Right lobe of liver (tissue), 6 donors: Measurements from ENCODE around the gene FKBP5. TPM values are rescaled to one million over a fixed set of nuclear protein-coding genes. Genes with fewer than 3 reads are reported as not detected.
"Not testable (repeated sequence)": the region's sequence is repeated elsewhere in the genome, so short reads cannot be mapped to it uniquely, and the experiment has no call there.

ENCODE experiments used
- ATAC-seq, 4 donors: fragments of 200-7000 bp; cut with Tn5 transposase; one replicate each; pipeline ENCODE4 v1.9.1; 2020; ENCODE audit warnings: mild to moderate bottlenecking in 4 of 4, moderate library complexity in 4 of 4
- DNase-seq, 3 donors: peaks; one replicate each; pipeline ENCODE4 v3.0.0-alpha.2; 2020
- H3K27ac ChIP-seq, 3 donors: fragments of 200-600 bp; one replicate each; pipeline ENCODE4 v1.8.0; 2022
- H3K27me3 ChIP-seq, 2 donors: fragments of 200-600 bp; one replicate each; pipeline ENCODE4 v1.8.0; 2022
- H3K36me3 ChIP-seq, 4 donors: fragments of 200-600 bp; sonication (generic) in 1 of 4; one replicate each; pipeline versions ENCODE4 v1.5.1 to v1.8.0; 2017 to 2022; ENCODE audit warnings: control low read depth in 1 of 4
- H3K4me1 ChIP-seq, 4 donors: fragments of 200-600 bp; sonication (generic) in 1 of 4; one replicate each; pipeline versions ENCODE4 v1.5.1 to v1.8.0; 2017 to 2022; ENCODE audit warnings: control low read depth in 1 of 4
- H3K4me3 ChIP-seq, 3 donors: fragments of 200-600 bp; one replicate each; pipeline ENCODE4 v1.8.0; 2022
- H3K9me3 ChIP-seq, 4 donors: fragments of 200-600 bp; sonication (generic) in 1 of 4; one replicate each; pipeline versions ENCODE4 v1.5.1 to v1.8.0; 2017 to 2022; ENCODE audit warnings: control low read depth in 1 of 4
- CTCF ChIP-seq, 4 donors: fragments of 200-600 bp in 3 of 4; fragments of 450-650 bp in 1 of 4; IDR thresholded peaks; one replicate each; pipeline versions ENCODE4 v1.5.1 to v1.8.0; 2016 to 2022; ENCODE audit warnings: antibody characterized with exemption in 4 of 4, mild to moderate bottlenecking in 2 of 4
- POLR2A ChIP-seq: fragments of 450-650 bp; IDR thresholded peaks from one replicate; pipeline ENCODE4 v1.6.1; 2017; ENCODE audit warnings: antibody characterized with exemption, mild to moderate bottlenecking
- WGBS: methylation state at CpG from one replicate; pipeline ENCODE4 v1.1.6; 2018; ENCODE audit warnings: low coverage, low lambda C conversion rate; ENCODE audit not compliant: insufficient coverage; ENCODE audit errors: missing lambda C conversion rate; 5-methylcytosine and 5-hydroxymethylcytosine counted together
- intact Hi-C, 2 donors: fragments of 100-400 bp; cut with DNase I; formaldehyde crosslinking; loops; one replicate each; pipeline versions ENCODE4 v1.11.2 to v1.14.1; 2022
- total RNA-seq, 6 experiments: library from RNA; depleted of rRNA in 2 of 6; stranded (reverse); fragments of >200 nt in 2 of 6; fragmentation: NEBNext Ultra II Directional in 3 of 6; extraction: Animal tissue kit (Norgen Biotek cat#: 25700) in 3 of 6; gene quantifications; one replicate each; pipeline versions ENCODE4 v1.1.0 to v1.2.4, GENCODE V29; 2016 to 2023
- donor health status: DM: no; HTN: yes; CAD: no.
- donor health status: DM: no; HTN: no; CAD: no.
- donor health status: DM: no; HTN: no; CAD: no.
- donor health status: DM: no; HTN: yes; CAD: no.
- donor health status: DM: no; HTN: yes; CAD: no.

The FKBP5 gene
- total RNA-seq, 6 experiments from 2014 or later = 36.1 to 387 (median 111) TPM

- ATAC-seq (no peak), DNase-seq (no peak)
- no peak for TF ChIP-seq CTCF (IDR thresholded peaks at IDR 0.05)
- no peak for TF ChIP-seq POLR2A
- intact Hi-C loops = no loop called here
- Histone ChIP-seq H3K4me1 (no peaks in the 10 kb centered on the region), H3K27ac (no peak overlapping the region), H3K27me3 (no peaks in the 10 kb centered on the region), H3K4me3 (no peak overlapping the region), H3K36me3 (peaks cover 0 to 3% (median 0%) of the 10 kb centered on the region in 4 donors), H3K9me3 (no peaks in the 10 kb centered on the region)
- WGBS = no CpG with 5 or more reads among the region's 3 CpGs
These were observed 10.1 kb upstream of the FKBP5 start for GRCh38 chr6:35698858-35699257.

GRCh38 chr6:35698430-35698829 lies 9.7 kb upstream of the FKBP5 start:
- H3K27ac ChIP-seq, intact Hi-C loops, H3K27me3 ChIP-seq, DNase-seq, H3K4me3 ChIP-seq, H3K36me3 ChIP-seq, ATAC-seq, H3K9me3 ChIP-seq, H3K4me1 ChIP-seq: not testable (repeated sequence)
- 84% methylated on average over 7 of the region's 7 CpGs for WGBS

GRCh38 chr6:35694462-35694861 lies 5.7 kb upstream of the FKBP5 start:
- Histone ChIP-seq H3K9me3 (no peaks in the 10 kb centered on the region), H3K27ac (no peak overlapping the region), H3K4me3 (no peak overlapping the region), H3K27me3 (no peaks in the 10 kb centered on the region), H3K36me3 (no peaks in the 10 kb centered on the region), H3K4me1 (peaks cover 0 to 12% (median 7%) of the 10 kb centered on the region in 4 donors)
- no peak for DNase-seq
- intact Hi-C loops = no loop called here
- ATAC-seq = no peak
- no peak for TF ChIP-seq POLR2A
- TF ChIP-seq CTCF (IDR thresholded peaks at IDR 0.05) = no peak
- WGBS = 100% methylated on average over 2 of the region's 2 CpGs

GRCh38 chr6:35691027-35691824 lies 2.5 kb upstream of the FKBP5 start:
- Histone ChIP-seq H3K9me3 (no peaks in the 10 kb centered on the region), H3K27ac (peak overlapping the region; percentile 34 to 90 (median 58)), H3K4me1 (peaks cover 0 to 17% (median 10%) of the 10 kb centered on the region in 4 donors), H3K4me3 (no peak overlapping the region), H3K27me3 (no peaks in the 10 kb centered on the region), H3K36me3 (no peaks in the 10 kb centered on the region)
- DNase-seq (peak; percentile 77 to 91 (median 91)), ATAC-seq (peak; percentile 62 to 75 (median 70))
- 52% methylated on average over 7 of the region's 10 CpGs for WGBS
- TF ChIP-seq CTCF (IDR thresholded peaks at IDR 0.05) = no peak
- TF ChIP-seq POLR2A = peak; percentile 24
- intact Hi-C loops = no loop called here

- Histone ChIP-seq H3K36me3 (no peaks in the 10 kb centered on the region), H3K4me1 (peaks cover 0 to 25% (median 10%) of the 10 kb centered on the region in 4 donors), H3K27ac (no peak overlapping the region), H3K4me3 (no peak overlapping the region), H3K9me3 (no peaks in the 10 kb centered on the region), H3K27me3 (no peaks in the 10 kb centered on the region)
- intact Hi-C loops = no loop called here
- DNase-seq = no peak
- no peak for ATAC-seq
- WGBS = 91% methylated on average over 8 of the region's 9 CpGs
- TF ChIP-seq POLR2A (no peak), CTCF (IDR thresholded peaks at IDR 0.05) (no peak)
These were observed 1.8 kb upstream of the FKBP5 start for GRCh38 chr6:35690484-35690883.

GRCh38 chr6:35690006-35690405 lies 1.3 kb upstream of the FKBP5 start:
- peaks cover 0 to 28% (median 10%) of the 10 kb centered on the region in 4 donors for H3K4me1 ChIP-seq
- H3K36me3 ChIP-seq, H3K27ac ChIP-seq, DNase-seq, ATAC-seq, H3K4me3 ChIP-seq, H3K9me3 ChIP-seq, H3K27me3 ChIP-seq, intact Hi-C loops: not testable (repeated sequence)
- WGBS = 94% methylated on average over 16 of the region's 16 CpGs
